HS-5 (cell line): Measurements from ENCODE around the gene LATS2.
A peak's percentile ranks its signal among the peaks of the same experiment; 100 is the strongest.

Experiments used
- DNase-seq: peaks from one replicate; pipeline ENCODE4 v3.0.0-alpha.2; 2012; ENCODE audit warnings: low read depth

LATS2 gene

GRCh38 chr13:21061029-21061763, at the start of gene LATS2:
Gene LATS2, minus strand, starts transcription at chr13:21061586. Its CDS starts 15,560 bp downstream, at chr13:21046026.
- DNase-seq: peak; percentile 57

GRCh38 chr13:21109168-21109567, 47.8 kb upstream of the LATS2 start:
- no peak for DNase-seq

GRCh38 chr13:21106089-21106488, 44.7 kb upstream of the LATS2 start:
- peak; percentile 37 for DNase-seq

GRCh38 chr13:21104199-21105019, 43.0 kb upstream of the LATS2 start:
- DNase-seq: no peak

GRCh38 chr13:21101865-21102576, 40.6 kb upstream of the LATS2 start:
- DNase-seq: no peak

- DNase-seq: no peak
These were observed 39.8 kb upstream of the LATS2 start for GRCh38 chr13:21100994-21101757.

- DNase-seq: no peak
These were observed 38.8 kb upstream of the LATS2 start for GRCh38 chr13:21100211-21100610.

GRCh38 chr13:21095311-21095710, 33.9 kb upstream of the LATS2 start:
- no peak for DNase-seq

GRCh38 chr13:21089830-21090229, 28.4 kb upstream of the LATS2 start:
- no peak for DNase-seq

- DNase-seq: no peak
These were observed 27.1 kb upstream of the LATS2 start for GRCh38 chr13:21088534-21088933.

- no peak for DNase-seq
These were observed 25.5 kb upstream of the LATS2 start for GRCh38 chr13:21086929-21087328.

GRCh38 chr13:21081926-21082325, 20.5 kb upstream of the LATS2 start:
- no peak for DNase-seq

- DNase-seq: no peak
These were observed 19.2 kb upstream of the LATS2 start for GRCh38 chr13:21080593-21080891.

- peak; percentile 72 for DNase-seq
These were observed 18.6 kb upstream of the LATS2 start for GRCh38 chr13:21079761-21080592.

GRCh38 chr13:21079221-21079620, 17.8 kb upstream of the LATS2 start:
- no peak for DNase-seq

- no peak for DNase-seq
These were observed 17.1 kb upstream of the LATS2 start for GRCh38 chr13:21078501-21078900.

GRCh38 chr13:21077788-21078353, 16.5 kb upstream of the LATS2 start:
- no peak for DNase-seq

- no peak for DNase-seq
These were observed 15.8 kb upstream of the LATS2 start for GRCh38 chr13:21077076-21077787.

GRCh38 chr13:21076253-21076652, 14.9 kb upstream of the LATS2 start:
- no peak for DNase-seq
